ENCODE measurements around the gene PTPRT. TPM values are rescaled to one million over a fixed set of nuclear protein-coding genes. Genes with fewer than 3 reads are reported as not detected.

PTPRT gene
- total and polyA plus RNA-seq, 2 of the 13 experiments (the other 11 are each of a cell fraction or from before 2014, with no cell fraction given), result under 0.01 to 0.09 TPM

DNA sequence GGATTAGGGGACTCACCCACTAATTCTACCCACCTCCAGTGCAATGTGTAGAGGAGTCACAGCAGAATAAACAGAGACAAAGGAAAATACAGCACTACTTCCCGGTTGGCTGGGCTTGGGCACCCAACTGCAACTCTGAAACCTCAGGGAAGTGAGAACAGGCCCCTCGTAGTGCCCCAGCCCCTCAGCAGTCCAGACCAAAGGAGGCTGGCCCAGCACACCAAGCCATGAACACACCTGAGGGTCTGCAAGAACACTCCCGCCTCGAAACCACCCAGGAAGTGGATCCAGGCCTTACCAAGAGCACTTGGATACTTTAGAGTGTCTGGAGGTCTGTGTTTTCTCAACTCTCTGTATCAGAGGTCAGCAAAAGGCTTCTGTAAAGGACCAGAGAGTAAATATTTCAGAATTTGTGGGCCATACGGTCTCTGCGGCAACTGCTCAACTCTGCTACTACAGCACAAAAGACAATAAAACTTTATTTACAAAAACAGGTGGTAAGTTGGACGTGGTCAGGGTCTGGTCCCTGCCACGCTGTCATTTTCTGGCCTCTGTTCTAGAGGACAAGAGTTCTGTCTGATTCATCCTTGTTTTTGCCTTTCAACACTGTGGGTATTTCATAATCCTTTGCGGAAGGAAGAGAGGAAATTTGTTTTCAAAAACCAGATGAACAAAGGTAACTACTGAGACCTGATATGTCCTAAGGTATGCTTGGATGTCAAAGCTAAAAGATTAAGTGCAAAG, 154.6 kb downstream of the PTPRT start (continued):
- TF ChIP-seq, protein P1, sequence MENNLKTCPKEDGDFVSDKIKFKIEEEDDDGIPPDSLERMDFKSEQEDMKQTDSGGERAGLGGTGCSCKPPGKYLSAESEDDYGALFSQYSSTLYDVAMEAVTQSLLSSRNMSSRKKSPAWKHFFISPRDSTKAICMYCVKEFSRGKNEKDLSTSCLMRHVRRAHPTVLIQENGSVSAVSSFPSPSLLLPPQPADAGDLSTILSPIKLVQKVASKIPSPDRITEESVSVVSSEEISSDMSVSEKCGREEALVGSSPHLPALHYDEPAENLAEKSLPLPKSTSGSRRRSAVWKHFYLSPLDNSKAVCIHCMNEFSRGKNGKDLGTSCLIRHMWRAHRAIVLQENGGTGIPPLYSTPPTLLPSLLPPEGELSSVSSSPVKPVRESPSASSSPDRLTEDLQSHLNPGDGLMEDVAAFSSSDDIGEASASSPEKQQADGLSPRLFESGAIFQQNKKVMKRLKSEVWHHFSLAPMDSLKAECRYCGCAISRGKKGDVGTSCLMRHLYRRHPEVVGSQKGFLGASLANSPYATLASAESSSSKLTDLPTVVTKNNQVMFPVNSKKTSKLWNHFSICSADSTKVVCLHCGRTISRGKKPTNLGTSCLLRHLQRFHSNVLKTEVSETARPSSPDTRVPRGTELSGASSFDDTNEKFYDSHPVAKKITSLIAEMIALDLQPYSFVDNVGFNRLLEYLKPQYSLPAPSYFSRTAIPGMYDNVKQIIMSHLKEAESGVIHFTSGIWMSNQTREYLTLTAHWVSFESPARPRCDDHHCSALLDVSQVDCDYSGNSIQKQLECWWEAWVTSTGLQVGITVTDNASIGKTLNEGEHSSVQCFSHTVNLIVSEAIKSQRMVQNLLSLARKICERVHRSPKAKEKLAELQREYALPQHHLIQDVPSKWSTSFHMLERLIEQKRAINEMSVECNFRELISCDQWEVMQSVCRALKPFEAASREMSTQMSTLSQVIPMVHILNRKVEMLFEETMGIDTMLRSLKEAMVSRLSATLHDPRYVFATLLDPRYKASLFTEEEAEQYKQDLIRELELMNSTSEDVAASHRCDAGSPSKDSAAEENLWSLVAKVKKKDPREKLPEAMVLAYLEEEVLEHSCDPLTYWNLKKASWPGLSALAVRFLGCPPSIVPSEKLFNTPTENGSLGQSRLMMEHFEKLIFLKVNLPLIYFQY (CRISPR knock-in tag; IDR thresholded peaks at IDR 0.05; ENCODE audit: borderline replicate concordance), result no peak
- TF ChIP-seq ARHGAP35 (CRISPR knock-in tag; IDR thresholded peaks at IDR 0.05; ENCODE audit: borderline replicate concordance) (no peak), MEF2D (CRISPR knock-in tag; IDR thresholded peaks at IDR 0.05) (no peak), SYNCRIP (IDR thresholded peaks at IDR 0.05; ENCODE audit: insufficient read depth, low read depth, low read length) (no peak), KLF15 (CRISPR knock-in tag; IDR thresholded peaks at IDR 0.05; ENCODE audit: borderline replicate concordance) (no peak), BCL6 (CRISPR knock-in tag; IDR thresholded peaks at IDR 0.05) (no peak), FOSL2 (CRISPR knock-in tag; IDR thresholded peaks at IDR 0.05) (peak; percentile 74), ZNF224 (CRISPR knock-in tag; IDR thresholded peaks at IDR 0.05) (no peak), ZC3H13 (CRISPR knock-in tag; IDR thresholded peaks at IDR 0.05) (no peak), NFYC (CRISPR knock-in tag; IDR thresholded peaks at IDR 0.05) (no peak), MEIS2 (CRISPR knock-in tag; IDR thresholded peaks at IDR 0.05) (no peak; the same call in 1 of the 2 replicates), ZNF572 (CRISPR knock-in tag; IDR thresholded peaks at IDR 0.05) (no peak), ZMYM3 (CRISPR knock-in tag; IDR thresholded peaks at IDR 0.05) (no peak), RAD21 (CRISPR knock-in tag; IDR thresholded peaks at IDR 0.05) (no peak)
- TF ChIP-seq, protein P2, sequence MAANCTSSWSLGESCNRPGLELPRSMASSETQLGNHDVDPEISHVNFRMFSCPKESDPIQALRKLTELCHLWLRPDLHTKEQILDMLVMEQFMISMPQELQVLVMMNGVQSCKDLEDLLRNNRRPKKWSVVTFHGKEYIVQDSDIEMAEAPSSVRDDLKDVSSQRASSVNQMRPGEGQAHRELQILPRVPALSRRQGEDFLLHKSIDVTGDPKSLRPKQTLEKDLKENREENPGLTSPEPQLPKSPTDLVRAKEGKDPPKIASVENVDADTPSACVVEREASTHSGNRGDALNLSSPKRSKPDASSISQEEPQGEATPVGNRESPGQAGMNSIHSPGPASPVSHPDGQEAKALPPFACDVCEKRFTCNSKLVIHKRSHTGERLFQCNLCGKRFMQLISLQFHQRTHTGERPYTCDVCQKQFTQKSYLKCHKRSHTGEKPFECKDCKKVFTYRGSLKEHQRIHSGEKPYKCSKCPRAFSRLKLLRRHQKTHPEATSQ (CRISPR knock-in tag; IDR thresholded peaks at IDR 0.05; ENCODE audit: borderline replicate concordance), result no peak
- TF ChIP-seq, protein P3, sequence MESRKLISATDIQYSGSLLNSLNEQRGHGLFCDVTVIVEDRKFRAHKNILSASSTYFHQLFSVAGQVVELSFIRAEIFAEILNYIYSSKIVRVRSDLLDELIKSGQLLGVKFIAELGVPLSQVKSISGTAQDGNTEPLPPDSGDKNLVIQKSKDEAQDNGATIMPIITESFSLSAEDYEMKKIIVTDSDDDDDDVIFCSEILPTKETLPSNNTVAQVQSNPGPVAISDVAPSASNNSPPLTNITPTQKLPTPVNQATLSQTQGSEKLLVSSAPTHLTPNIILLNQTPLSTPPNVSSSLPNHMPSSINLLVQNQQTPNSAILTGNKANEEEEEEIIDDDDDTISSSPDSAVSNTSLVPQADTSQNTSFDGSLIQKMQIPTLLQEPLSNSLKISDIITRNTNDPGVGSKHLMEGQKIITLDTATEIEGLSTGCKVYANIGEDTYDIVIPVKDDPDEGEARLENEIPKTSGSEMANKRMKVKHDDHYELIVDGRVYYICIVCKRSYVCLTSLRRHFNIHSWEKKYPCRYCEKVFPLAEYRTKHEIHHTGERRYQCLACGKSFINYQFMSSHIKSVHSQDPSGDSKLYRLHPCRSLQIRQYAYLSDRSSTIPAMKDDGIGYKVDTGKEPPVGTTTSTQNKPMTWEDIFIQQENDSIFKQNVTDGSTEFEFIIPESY (CRISPR knock-in tag; IDR thresholded peaks at IDR 0.05), result no peak
- TF ChIP-seq, protein P4, sequence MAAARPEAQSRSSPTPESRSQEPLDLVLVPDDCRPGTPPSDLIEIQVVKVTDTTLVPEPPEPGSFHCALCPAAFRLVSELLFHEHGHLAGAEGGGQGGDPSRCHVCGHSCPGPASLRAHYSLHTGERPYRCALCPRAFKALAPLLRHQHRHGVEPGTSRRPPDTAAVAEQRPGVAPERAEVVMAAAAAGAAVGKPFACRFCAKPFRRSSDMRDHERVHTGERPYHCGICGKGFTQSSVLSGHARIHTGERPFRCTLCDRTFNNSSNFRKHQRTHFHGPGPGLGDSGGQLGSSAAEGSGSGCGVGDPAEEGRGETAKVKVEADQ (CRISPR knock-in tag; IDR thresholded peaks at IDR 0.05; ENCODE audit: borderline replicate concordance), result no peak
- TF ChIP-seq, protein P5, sequence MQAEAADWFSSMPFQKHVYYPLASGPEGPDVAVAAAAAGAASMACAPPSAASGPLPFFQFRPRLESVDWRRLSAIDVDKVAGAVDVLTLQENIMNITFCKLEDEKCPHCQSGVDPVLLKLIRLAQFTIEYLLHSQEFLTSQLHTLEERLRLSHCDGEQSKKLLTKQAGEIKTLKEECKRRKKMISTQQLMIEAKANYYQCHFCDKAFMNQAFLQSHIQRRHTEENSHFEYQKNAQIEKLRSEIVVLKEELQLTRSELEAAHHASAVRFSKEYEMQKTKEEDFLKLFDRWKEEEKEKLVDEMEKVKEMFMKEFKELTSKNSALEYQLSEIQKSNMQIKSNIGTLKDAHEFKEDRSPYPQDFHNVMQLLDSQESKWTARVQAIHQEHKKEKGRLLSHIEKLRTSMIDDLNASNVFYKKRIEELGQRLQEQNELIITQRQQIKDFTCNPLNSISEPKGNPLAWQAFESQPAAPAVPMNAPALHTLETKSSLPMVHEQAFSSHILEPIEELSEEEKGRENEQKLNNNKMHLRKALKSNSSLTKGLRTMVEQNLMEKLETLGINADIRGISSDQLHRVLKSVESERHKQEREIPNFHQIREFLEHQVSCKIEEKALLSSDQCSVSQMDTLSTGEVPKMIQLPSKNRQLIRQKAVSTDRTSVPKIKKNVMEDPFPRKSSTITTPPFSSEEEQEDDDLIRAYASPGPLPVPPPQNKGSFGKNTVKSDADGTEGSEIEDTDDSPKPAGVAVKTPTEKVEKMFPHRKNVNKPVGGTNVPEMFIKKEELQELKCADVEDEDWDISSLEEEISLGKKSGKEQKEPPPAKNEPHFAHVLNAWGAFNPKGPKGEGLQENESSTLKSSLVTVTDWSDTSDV (CRISPR knock-in tag; IDR thresholded peaks at IDR 0.05), result no peak
